ENCODE data around the gene ACVRL1.

ACVRL1 gene

DNA sequence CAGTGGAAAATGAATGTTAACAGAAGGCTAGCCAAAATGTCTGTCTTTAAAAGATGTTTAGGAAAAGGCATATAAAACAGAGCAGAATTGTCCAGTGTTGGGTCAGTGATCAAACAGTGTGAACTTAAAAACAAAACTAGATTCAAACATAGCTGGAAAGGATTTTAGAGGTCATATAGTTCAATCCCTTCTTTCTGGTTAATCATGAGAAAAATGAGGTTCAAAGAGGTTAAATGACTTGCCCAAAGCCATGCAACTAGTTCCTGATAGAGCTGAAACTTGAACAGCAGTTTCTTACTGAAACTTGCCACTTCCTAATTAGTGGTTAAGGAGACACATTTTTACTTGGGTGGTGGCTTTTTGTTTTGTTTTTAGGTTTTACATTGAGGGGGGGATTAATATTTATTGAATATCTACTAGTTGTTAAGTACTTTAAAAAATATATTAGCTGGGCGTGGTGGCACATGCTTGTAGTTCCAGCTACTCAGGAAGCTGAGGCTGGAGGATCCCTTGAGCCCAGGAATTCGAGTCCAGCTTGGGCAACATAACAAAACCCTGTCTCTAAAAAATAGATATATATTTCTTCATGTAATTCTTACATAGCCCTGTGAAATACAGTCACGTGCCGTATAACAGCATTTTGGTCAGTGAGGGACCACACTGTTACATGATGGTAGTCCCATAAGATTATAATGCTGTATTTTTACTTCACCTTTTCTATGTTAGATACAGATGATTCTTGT is 64.5 kb downstream of the ACVRL1 start:
- DNase-seq, result no peak

DNA sequence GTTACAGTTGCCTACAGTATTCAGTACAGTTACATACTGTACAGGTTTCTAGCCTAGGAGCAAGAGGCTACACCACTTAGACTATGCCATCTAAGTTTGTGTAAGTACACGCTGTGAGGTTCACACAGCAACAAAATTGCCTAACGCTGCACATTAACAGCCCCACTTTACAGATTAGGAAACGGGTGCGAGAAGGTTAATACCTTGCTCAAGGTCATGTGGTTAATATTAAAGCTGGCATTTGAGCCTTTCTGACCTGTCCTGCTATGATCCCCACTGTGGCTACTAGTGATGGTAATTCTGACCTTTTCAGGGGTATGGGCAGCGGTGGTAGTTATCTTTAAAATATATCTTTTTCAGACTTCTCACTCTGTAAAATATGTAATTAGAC is 65.1 kb downstream of the ACVRL1 start:
- no peak for DNase-seq

DNA sequence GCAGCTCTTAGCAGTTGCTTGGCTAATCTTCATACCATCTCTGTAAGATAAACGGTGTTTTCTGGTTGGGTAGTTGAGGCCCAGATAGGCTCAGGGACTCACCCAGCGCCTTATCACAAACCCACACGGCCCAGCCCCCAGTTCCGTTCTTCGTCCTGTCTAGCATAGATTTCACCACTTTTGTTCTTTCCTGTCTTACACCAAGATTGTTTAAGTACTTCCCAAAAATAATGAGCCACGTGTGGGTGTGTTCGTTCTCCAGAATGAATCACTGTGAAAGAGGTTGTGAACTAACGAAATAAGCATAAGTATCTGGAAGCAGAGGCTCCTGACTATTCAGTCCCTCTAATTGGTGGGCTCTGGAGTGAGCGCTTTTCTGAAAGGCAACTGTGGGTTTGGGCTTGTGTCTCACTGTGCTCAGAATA is 65.6 kb downstream of the ACVRL1 start:
- DNase-seq, result no peak
